ENCODE measurements around the gene EID1. TPM values are rescaled to one million over a fixed set of nuclear protein-coding genes. Genes with fewer than 3 reads are reported as not detected.
A peak's percentile ranks its signal among the peaks of the same experiment; 100 is the strongest.

EID1 gene
- 100 to 1,000 TPM; 196 to 427 (median 285) TPM for total RNA-seq

GRCh38 chr15:48877630-48878595 lies at the start of gene EID1:
Gene EID1, plus strand, starts transcription at chr15:48878134. Its CDS starts 43 bp downstream, at chr15:48878177.
- no peaks in the 10 kb centered on the region for H3K36me3 ChIP-seq

GRCh38 chr15:48828471-48828870 lies 49.5 kb upstream of the EID1 start:
- H3K36me3 ChIP-seq: no peaks in the 10 kb centered on the region
- TF ChIP-seq CTCF (IDR thresholded peaks at IDR 0.05): no peak

More at GRCh38 chr15:48877630-48878595, at the start of gene EID1:
- intact Hi-C loops (cut with DNase I; ENCODE audit: low total_unique reads): no loop called here
- Histone ChIP-seq H3K9me3 (no peaks in the 10 kb centered on the region), H3K4me3 (peak within 1 kb of the TSS; percentile 75 to 87), H3K4me1 (peaks cover 0 to 18% of the 10 kb centered on the region in 2 donors), H3K27ac (peak within 1 kb of the TSS; percentile 85 to 89), H3K27me3 (no peaks in the 10 kb centered on the region)
- TF ChIP-seq POLR2A (IDR thresholded peaks at IDR 0.05): peak; percentile 70 to 85
- peak in 2 of 4 experiments; percentile 12 to 13 for TF ChIP-seq CTCF (IDR thresholded peaks at IDR 0.05)
- DNase-seq: peak; percentile 92 to 96

GRCh38 chr15:48828906-48829305 lies 49.0 kb upstream of the EID1 start:
- TF ChIP-seq POLR2A (IDR thresholded peaks at IDR 0.05): no peak
- TF ChIP-seq CTCF (IDR thresholded peaks at IDR 0.05): no peak
- Histone ChIP-seq H3K27ac (no peak overlapping the region), H3K27me3 (no peaks in the 10 kb centered on the region), H3K4me3 (no peak overlapping the region), H3K4me1 (no peaks in the 10 kb centered on the region), H3K9me3 (no peaks in the 10 kb centered on the region), H3K36me3 (no peaks in the 10 kb centered on the region)
- DNase-seq: no peak
- intact Hi-C loops (cut with DNase I; ENCODE audit: low total_unique reads): no loop called here

More at GRCh38 chr15:48828471-48828870, 49.5 kb upstream of the EID1 start:
- Histone ChIP-seq H3K4me3 (no peak overlapping the region), H3K27me3 (no peaks in the 10 kb centered on the region), H3K9me3 (no peaks in the 10 kb centered on the region), H3K4me1 (no peaks in the 10 kb centered on the region), H3K27ac (no peak overlapping the region)
- intact Hi-C loops (cut with DNase I; ENCODE audit: low total_unique reads): no loop called here
- DNase-seq: no peak

- no peaks in the 10 kb centered on the region for H3K4me1 ChIP-seq
- no peaks in the 10 kb centered on the region for H3K27me3 ChIP-seq
- no peaks in the 10 kb centered on the region for H3K36me3 ChIP-seq
- intact Hi-C loops (cut with DNase I; ENCODE audit: low total_unique reads): no loop called here
- H3K27ac ChIP-seq: no peak overlapping the region
- H3K9me3 ChIP-seq: no peaks in the 10 kb centered on the region
- no peak for DNase-seq
- no peak overlapping the region for H3K4me3 ChIP-seq
- no peak for TF ChIP-seq POLR2A (IDR thresholded peaks at IDR 0.05)
- TF ChIP-seq CTCF (IDR thresholded peaks at IDR 0.05): no peak
Measured at GRCh38 chr15:48832648-48833047, 45.3 kb upstream of the EID1 start.
